IMR-90 (cell line): ENCODE results near the gene APOC1. TPM values are rescaled to one million over a fixed set of nuclear protein-coding genes. Genes with fewer than 3 reads are reported as not detected.

Experiments
- ATAC-seq: fragments of 200-7000 bp; cut with Tn5 transposase; 2 replicates; pipeline ENCODE4 v1.9.1; 2020; ENCODE audit warnings: low read depth, mild to moderate bottlenecking, moderate library complexity
- BruUV-seq: library from RNA; stranded (reverse); fragments of 400-500 nt; replicated peaks from 2 replicates; lab custom pipeline; 2021; lab: Mats Ljungman, UMichigan
- CTCF ChIA-PET: fragments of 300-600 bp; formaldehyde crosslinking; extraction: SDS; loops from one replicate; lab custom pipeline; 2021; ENCODE audit warnings: antibody characterized with exemption; lab: Yijun Ruan, JAX
- POLR2A ChIA-PET: fragments of 300-600 bp; sonication (Branson Sonifier 250); formaldehyde crosslinking; loops from one replicate; lab custom pipeline; 2022; ENCODE audit warnings: antibody characterized with exemption; ENCODE audit not compliant: unreplicated experiment; lab: Charles Lee
- DNase-seq: peaks from one replicate; pipeline ENCODE4 v3.0.0; 2013
- H2AFZ ChIP-seq: replicated peaks from 2 replicates; pipeline ENCODE3; 2013; ENCODE audit warnings: low read length, mild to moderate bottlenecking; ENCODE audit not compliant: poor library complexity
- H2AK5ac ChIP-seq: 2 replicates; pipeline ENCODE4 v1.6.1; 2013; ENCODE audit warnings: low read depth, low read length, inconsistent platforms
- H2AK9ac ChIP-seq: replicated peaks from 2 replicates; pipeline ENCODE3; 2013; ENCODE audit warnings: mild to moderate bottlenecking, low read depth, low read length, moderate library complexity; ENCODE audit not compliant: poor library complexity
- H2BK120ac ChIP-seq: 2 replicates; pipeline ENCODE4 v1.6.1; 2013; ENCODE audit warnings: low read depth, low read length, inconsistent platforms
- H2BK15ac ChIP-seq: 3 replicates; pipeline ENCODE4 v1.6.1; 2013; ENCODE audit warnings: low read depth, low read length, inconsistent platforms
- H2BK20ac ChIP-seq: 2 replicates; pipeline ENCODE4 v1.6.1; 2013; ENCODE audit warnings: low read depth, mild to moderate bottlenecking, inconsistent platforms, low read length, moderate library complexity
- H2BK5ac ChIP-seq: 2 replicates; pipeline ENCODE4 v1.6.1; 2013; ENCODE audit warnings: mild to moderate bottlenecking, low read depth, low read length, inconsistent platforms; ENCODE audit not compliant: poor library complexity, severe bottlenecking
- H3K14ac ChIP-seq: replicated peaks from 2 replicates; pipeline ENCODE4 v1.6.1; 2013; ENCODE audit warnings: low read depth, low read length, inconsistent platforms
- H3K18ac ChIP-seq: 2 replicates; pipeline ENCODE4 v1.6.1; 2013; ENCODE audit warnings: low read depth, low read length, control low read depth
- H3K23ac ChIP-seq: 2 replicates; pipeline ENCODE4 v1.6.1; 2013; ENCODE audit warnings: low read depth, low read length, inconsistent platforms
- H3K27ac ChIP-seq: 2 replicates; pipeline ENCODE4 v1.5.1; 2013; ENCODE audit warnings: mild to moderate bottlenecking, control low read depth, low read length; ENCODE audit not compliant: insufficient read depth
- H3K27me3 ChIP-seq: 2 replicates; pipeline ENCODE4 v1.6.1; 2013; ENCODE audit warnings: low read length; ENCODE audit not compliant: control insufficient read depth, insufficient read depth
- H3K36me3 ChIP-seq: 2 replicates; pipeline ENCODE4 v1.6.1; 2013; ENCODE audit warnings: low read length, mixed read lengths; ENCODE audit not compliant: control insufficient read depth, insufficient read depth
- H3K4ac ChIP-seq: 2 replicates; pipeline ENCODE4 v1.6.1; 2013; ENCODE audit warnings: low read depth, low read length, inconsistent platforms
- H3K4me1 ChIP-seq: 2 replicates; pipeline ENCODE4 v1.6.1; 2013; ENCODE audit warnings: low read length, mixed read lengths; ENCODE audit not compliant: control insufficient read depth, insufficient read depth
- H3K4me2 ChIP-seq: 2 replicates; pipeline ENCODE4 v1.6.1; 2013; ENCODE audit warnings: low read depth, mild to moderate bottlenecking, control low read depth, low read length, moderate library complexity
- H3K4me3 ChIP-seq: 2 replicates; pipeline ENCODE4 v1.5.1; 2013; ENCODE audit warnings: low read depth, mild to moderate bottlenecking, control low read depth, low read length, moderate library complexity; ENCODE audit not compliant: insufficient read depth
- H3K56ac ChIP-seq: 2 replicates; pipeline ENCODE4 v1.6.1; 2013; ENCODE audit warnings: low read length, inconsistent platforms; ENCODE audit not compliant: insufficient read depth; ENCODE audit errors: extremely low read depth
- H3K79me1 ChIP-seq, 2 experiments: 2 replicates each; pipeline ENCODE4 v1.6.1; 2013; ENCODE audit warnings: low read length in 2 of 2, inconsistent platforms in 1 of 2, low read depth in 1 of 2
- H3K9ac ChIP-seq: 2 replicates; pipeline ENCODE4 v1.6.1; 2013; ENCODE audit warnings: low read depth, low read length, control low read depth
- H3K9me1 ChIP-seq: 2 replicates; pipeline ENCODE4 v1.6.1; 2013; ENCODE audit warnings: low read length, inconsistent platforms; ENCODE audit not compliant: insufficient read depth
- H3K9me3 ChIP-seq: 2 replicates; pipeline ENCODE4 v1.6.1; 2013; ENCODE audit warnings: low read length; ENCODE audit not compliant: control insufficient read depth, insufficient read depth
- H4K20me1 ChIP-seq: 2 replicates; pipeline ENCODE4 v1.6.1; 2013; ENCODE audit warnings: low read length, inconsistent platforms; ENCODE audit not compliant: insufficient read depth
- H4K5ac ChIP-seq: 2 replicates; pipeline ENCODE4 v1.6.1; 2013; ENCODE audit warnings: mild to moderate bottlenecking, low read depth, low read length, control low read depth
- H4K8ac ChIP-seq, 2 experiments: 2 replicates each; pipeline ENCODE4 v1.6.1; 2013; ENCODE audit warnings: low read depth in 2 of 2, low read length in 2 of 2, control low read depth in 1 of 2, inconsistent platforms in 1 of 2
- H4K91ac ChIP-seq: 2 replicates; pipeline ENCODE4 v1.6.1; 2013; ENCODE audit warnings: low read depth, low read length, inconsistent platforms; ENCODE audit not compliant: insufficient read depth
- MAZ ChIP-seq: IDR thresholded peaks from 2 replicates; pipeline ENCODE4 v1.6.1; 2012; ENCODE audit warnings: low read depth, mild to moderate bottlenecking, low read length, improper control_type of control experiment, moderate library complexity, borderline replicate concordance
- WGBS, 2 experiments: methylation state at CpG; one replicate each; pipeline versions ENCODE4 v1.1.5 to v1.1.7; 2013; ENCODE audit warnings: missing lambda C conversion rate in 2 of 2; ENCODE audit not compliant: insufficient read length in 1 of 2; ENCODE audit errors: extremely low coverage in 2 of 2; 5-methylcytosine and 5-hydroxymethylcytosine counted together
- dilution Hi-C: fragments of 300-500 bp; cut with HindIII; formaldehyde crosslinking; loops from one replicate; pipeline ENCODE4 v1.14.3; 2018; ENCODE audit warnings: low sequenced_read_pairs; ENCODE audit not compliant: unreplicated experiment
- in situ Hi-C: fragments of 300-500 bp; cut with MboI; formaldehyde crosslinking; loops from 3 replicates; pipeline ENCODE4 v1.14.3; 2019; ENCODE audit warnings: low sequenced_read_pairs, inconsistent platforms, mixed read lengths
- intact Hi-C: fragments of 100-400 bp; cut with micrococcal nuclease; formaldehyde crosslinking; loops from 2 replicates; pipeline ENCODE4 v1.10.0; 2022
- polyA plus RNA-seq, 3 experiments: library from polyadenylated mRNA; depleted of rRNA; stranded (reverse); fragments of >200 nt; gene quantifications; 2 replicates each; pipeline ENCODE4 v1.2.3, GENCODE V29; 2012; ENCODE audit warnings: low replicate concordance in 1 of 3
- total RNA-seq: library from RNA; depleted of rRNA; stranded (reverse); fragments of >200 nt; gene quantifications from 2 replicates; pipeline ENCODE4 v1.2.3, GENCODE V29; 2012

The APOC1 gene
- total and polyA plus RNA-seq, 2 of the 4 experiments (the other 2 are of a cell fraction), result 1.1 TPM; not detected in 1

DNA sequence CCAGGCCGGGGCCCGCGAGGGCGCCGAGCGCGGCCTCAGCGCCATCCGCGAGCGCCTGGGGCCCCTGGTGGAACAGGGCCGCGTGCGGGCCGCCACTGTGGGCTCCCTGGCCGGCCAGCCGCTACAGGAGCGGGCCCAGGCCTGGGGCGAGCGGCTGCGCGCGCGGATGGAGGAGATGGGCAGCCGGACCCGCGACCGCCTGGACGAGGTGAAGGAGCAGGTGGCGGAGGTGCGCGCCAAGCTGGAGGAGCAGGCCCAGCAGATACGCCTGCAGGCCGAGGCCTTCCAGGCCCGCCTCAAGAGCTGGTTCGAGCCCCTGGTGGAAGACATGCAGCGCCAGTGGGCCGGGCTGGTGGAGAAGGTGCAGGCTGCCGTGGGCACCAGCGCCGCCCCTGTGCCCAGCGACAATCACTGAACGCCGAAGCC is 5.6 kb upstream of the APOC1 start:
- Histone ChIP-seq H4K20me1 (0 out of 2 replicates have a peak, but pooled peaks cover 2% of the 10 kb centered on the region), H3K56ac (no peak overlapping the region), H3K9me1 (no peaks in the 10 kb centered on the region), H3K18ac (no peak overlapping the region), H3K4me1 (peaks cover 14% of the 10 kb centered on the region), H4K91ac (no peak overlapping the region), H3K14ac (no peak overlapping the region), H2BK120ac (no peak overlapping the region), H2AFZ (no peak overlapping the region), H3K4ac (no peak overlapping the region), H3K27ac (no peak overlapping the region), H2AK5ac (no peak overlapping the region), H3K4me3 (no peak overlapping the region), H4K8ac (no peak overlapping the region), H3K9ac (no peak overlapping the region), H3K27me3 (peaks cover 8% of the 10 kb centered on the region), H2BK20ac (no peak overlapping the region), H4K5ac (no peak overlapping the region), H3K4me2 (no peak overlapping the region), H3K36me3 (no peaks in the 10 kb centered on the region), H2BK15ac (no peak overlapping the region), H3K23ac (no peak overlapping the region), H3K79me1 (no peaks in the 10 kb centered on the region; a peak in 1 of 4 replicates), H3K9me3 (no peaks in the 10 kb centered on the region), H2AK9ac (no peak overlapping the region), H2BK5ac (no peak overlapping the region)
- intact Hi-C loops (no loop called here), dilution Hi-C loops (no loop called here), in situ Hi-C loops (no loop called here)
- no TSS peak for BruUV-seq
- WGBS, 2 experiments, result 96% methylated on average over 23 of the region's 44 CpGs; no CpG with 5 or more reads in 1 of the 2 experiments
- ChIA-PET CTCF (interaction anchor here (1.2 kb wide), 1 partner anchor 151 kb away, joined by 3 read pairs; no protein-coding TSS in a partner anchor), POLR2A (no interaction called here)
- DNase-seq (no peak), ATAC-seq (no peak)
- no peak for TF ChIP-seq MAZ
